HG03039 (cell line): Measurements from ENCODE around the gene NF2.

ENCODE experiments used
- ATAC-seq: cut with Tn5 transposase; IDR thresholded peaks from one replicate; pipeline ENCODE4 v1.9.1; 2021; ENCODE audit warnings: mild to moderate bottlenecking, moderate library complexity; ENCODE audit not compliant: unreplicated experiment

Gene NF2

DNA sequence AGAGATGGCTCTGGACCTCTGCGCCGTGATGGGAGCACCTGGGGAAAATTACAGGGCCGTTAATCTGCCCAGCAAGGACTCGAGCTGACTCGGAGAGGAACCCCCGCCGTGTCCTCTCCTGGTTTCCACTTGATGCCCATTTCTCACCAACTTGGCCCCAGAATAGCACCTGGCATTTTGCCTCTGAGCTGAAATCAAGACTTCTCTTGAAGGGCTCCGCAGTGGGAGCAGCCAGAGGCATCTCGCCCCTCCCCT, 97.4 kb downstream of the NF2 start:
- ATAC-seq: no peak

DNA sequence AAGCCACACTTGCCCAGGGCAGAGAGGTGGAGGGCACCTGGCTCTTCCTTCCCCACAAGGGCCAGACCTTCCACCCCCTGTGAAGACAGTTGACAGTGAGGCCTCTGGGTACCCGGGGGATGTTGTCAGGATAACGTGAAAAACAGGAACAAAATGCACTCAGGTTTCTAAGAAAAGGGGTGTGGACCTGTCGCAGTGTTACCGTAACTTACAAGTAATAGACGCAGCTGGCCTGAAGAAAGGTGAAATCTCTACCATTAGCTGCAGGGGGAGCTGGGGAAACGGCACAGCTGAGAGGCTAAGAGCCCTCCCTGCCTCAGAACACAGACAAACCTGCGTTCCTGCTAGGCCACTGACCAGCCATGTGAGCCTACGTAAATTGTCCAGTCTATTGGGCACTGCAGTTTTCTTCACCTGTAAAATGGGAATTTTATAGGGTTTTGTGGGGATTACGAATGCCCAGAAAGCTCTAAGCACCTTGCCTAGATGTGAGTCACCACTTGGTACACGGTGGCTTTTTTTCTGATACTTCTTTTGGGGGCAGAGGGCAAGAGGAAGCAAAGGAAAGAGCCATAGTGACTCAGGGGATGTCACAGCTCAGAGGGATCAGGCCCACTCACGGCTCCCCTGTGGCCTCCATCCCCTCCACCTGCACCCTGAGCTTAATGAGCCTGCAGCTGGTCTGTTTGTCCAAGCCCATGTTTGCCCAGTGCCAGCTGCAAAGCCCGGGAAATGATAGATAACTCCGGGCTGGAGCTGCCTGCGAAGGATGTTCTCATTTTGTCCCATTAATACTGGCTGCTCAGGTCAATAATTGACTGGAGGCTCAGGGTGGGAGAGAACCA, 97.9 kb downstream of the NF2 start:
- no peak for ATAC-seq

GRCh38 chr22:29702000-29702930, 98.8 kb downstream of the NF2 start:
- ATAC-seq: no peak

DNA sequence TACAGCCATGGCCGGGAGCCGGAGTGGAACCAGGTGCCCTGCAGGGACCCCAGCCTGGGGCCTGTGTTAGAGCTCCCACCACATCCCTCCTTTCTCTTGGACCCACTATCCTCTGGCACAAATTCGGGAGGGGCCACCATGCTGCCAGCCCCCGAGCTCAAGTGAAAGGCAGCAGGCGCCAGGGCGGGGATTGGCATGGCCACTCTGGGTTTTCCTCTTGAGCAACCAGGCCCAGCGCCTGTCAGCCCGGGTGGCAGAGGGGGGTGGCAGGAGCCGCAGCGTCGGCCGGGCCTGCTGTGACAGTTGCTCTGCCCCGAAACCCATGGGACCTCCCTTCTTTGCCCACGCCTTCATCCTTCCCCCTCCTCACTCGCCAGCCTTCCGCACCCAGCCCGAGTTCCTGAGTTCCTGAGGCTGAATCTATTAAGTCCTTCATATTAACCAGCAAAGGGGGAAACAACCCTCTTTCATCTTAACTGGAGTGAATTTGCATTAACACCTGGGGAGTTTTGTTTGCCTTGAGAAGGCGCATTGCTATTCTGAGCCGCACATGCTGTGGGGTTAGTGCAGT, 99.6 kb downstream of the NF2 start:
- ATAC-seq: no peak

DNA sequence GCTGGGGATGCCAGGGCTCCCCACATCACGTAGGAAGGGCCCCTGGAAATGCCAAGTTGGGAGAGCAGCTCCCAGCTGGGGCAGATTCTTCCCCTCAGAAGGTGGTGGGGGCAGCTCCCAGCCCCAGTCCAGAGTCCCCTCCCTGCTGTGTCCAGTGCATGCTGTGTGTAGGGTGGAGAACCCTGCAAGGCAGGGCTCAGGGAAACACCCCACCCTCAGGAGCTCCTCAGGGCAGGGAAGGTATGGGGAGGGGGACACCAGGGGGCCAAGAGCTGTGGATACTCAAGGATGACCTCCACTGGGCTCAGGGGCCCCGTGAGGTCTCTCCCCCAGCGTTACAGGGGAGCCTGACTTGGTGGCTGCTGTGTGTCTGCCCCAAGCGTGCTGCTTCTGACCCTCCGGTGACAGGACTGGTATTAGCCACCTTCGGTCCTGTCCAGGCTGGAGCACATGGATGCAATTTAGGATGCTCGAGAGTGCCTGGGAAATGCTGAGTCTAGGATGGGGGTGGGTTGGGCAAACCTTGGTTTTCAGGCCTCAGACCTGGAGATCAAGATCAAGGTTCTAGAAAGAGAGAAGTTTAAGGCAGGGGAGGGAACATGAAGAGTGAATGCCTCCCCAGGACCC, 100.2 kb downstream of the NF2 start:
- no peak for ATAC-seq

DNA sequence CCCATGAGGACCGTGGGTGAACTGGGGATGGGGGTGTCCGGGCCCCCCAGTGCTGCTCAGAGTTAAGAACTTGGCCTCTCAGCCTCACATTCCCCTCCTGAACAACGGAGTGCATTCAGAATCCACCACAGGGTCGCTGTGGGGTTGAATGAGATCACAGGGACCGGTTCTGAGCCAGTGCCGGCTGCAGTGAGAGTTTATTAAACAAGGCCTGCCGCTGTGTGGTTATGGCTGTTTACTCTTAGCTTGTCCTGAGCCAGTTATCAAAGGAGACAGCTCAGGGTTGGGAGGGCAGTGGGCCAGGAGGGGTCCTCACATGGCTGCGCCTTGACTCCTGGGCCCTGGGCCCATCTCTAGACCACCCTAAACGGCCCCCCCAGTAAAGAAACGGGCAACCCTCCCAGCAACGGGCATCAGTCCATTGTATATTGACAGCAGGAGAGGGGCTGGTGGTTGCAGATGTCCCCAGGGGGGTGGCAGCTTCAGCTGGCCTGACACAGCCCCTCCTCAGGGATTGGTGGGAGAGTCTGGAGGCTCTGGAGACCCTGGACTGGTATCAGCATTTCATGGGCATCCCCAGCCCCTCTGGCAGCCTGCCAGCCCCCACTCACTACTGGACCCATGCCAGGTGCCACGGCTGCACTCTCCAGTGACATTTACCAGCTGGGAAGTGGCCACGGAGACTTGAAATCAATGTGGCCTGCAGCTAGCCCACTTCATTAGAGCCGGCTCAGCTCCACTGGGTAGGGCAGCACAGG, 101.3 kb downstream of the NF2 start:
- ATAC-seq: no peak

- ATAC-seq: no peak
Measured at GRCh38 chr22:29705651-29706050, 102.2 kb downstream of the NF2 start.

- no peak for ATAC-seq
Measured at GRCh38 chr22:29706486-29706885, 103.1 kb downstream of the NF2 start.

DNA sequence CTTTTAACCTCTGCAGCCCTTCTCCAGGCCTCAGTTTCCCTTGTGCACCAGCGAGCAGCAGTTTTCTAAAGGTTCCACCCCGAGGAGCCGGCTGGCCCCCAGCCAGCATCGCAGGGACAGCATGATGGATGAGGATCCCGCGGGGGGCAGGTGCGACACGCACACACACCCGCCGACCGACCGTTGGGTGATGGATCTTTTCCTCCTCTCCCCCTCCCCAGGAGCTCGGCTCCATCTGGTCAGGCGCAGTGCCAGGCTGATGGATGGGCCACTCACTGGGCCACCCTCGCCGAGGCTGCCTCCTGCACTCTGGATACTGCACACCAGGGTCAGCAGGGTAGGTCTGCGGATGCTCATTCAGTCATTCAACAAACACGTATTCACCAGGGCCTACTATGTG, 103.6 kb downstream of the NF2 start:
- ATAC-seq: no peak

DNA sequence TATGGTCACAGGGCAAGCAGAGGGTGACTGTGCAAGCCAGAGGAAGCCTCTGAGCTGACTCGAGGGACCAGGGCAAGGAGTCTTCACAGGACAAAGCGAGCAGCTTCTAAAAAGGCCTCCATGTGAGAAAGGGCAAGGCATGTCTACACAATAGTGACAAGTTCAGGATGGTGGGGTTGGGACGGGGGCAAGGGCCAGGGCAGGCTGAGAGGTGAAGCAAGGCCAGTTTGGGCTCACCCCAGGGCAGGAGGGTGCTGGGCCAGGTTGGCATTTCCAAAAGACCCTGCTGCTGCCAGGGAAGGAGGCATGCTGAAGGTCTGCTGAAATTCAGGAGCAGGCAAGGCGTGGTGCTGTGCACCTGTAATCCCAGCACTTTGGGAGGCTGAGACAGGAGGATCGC, 104.0 kb downstream of the NF2 start:
- no peak for ATAC-seq

GRCh38 chr22:29710193-29710592, 106.8 kb downstream of the NF2 start:
- ATAC-seq: no peak

GRCh38 chr22:29710922-29711593, 107.6 kb downstream of the NF2 start:
- ATAC-seq: no peak

GRCh38 chr22:29712119-29712518, 108.7 kb downstream of the NF2 start:
- no peak for ATAC-seq

DNA sequence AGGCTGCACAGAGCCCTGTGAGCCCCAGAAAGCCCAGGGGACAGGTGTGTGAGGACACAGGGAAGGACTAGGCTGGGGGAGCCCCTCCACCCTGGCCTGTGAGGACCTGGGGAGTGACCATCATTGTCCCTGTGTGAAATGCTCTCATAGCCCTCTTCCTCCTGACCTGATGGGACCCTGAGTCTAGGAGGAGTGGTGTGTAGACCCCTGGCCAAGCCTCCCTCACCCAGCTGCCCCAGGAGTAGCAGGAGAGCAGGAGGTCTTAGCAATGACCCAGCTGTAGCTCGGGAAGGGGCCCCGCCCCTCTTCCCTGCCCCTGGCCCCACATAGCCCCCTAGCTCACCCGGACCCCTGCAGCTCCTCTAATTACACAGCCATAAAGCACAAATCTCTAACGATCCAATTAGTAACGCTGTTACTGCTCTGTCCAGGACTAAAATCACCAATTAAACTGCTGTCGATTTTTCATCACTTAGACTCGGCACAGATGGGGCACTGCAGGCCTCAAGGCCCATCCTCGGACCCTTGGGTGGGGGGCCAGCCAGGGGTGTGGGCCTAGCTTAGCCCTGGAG, 109.8 kb downstream of the NF2 start:
- no peak for ATAC-seq

- ATAC-seq: no peak
Measured at GRCh38 chr22:29715240-29715639, 111.8 kb downstream of the NF2 start.

GRCh38 chr22:29715705-29716104, 112.3 kb downstream of the NF2 start:
- no peak for ATAC-seq

DNA sequence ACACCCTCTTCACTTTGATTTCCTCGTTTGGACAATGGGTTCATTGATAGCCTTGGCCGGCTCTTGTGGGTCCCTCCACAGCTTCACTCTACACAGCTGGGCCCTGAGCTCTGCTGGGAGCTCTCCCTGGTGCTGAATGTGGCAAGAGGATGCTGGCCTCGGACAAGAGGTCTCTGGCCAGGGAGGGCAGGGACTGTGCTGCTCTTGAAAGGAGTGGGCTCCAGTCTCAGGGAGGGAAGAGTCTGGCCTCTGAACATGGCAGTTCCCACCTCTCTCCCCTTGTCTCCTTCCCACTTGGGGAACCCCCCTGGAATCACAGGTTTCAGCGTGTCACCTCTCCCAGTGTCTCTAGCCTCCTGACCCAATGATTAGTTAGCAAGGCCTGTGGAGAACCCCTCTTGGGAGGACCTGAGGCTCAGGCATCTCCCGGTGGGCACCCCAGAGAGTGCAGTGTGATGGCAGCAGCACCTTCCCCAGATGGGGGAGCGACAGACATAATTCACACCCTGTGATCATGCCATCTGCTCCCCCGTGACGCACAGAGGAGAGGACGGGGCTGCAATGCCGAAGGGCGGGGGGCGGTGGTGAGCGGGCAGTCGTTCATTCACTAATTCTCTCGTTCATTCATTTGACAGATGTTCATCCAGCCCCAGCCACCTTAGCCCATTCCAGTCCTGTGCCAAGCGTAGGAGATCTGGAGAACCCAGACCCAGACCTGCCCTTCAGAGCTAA, 113.5 kb downstream of the NF2 start:
- ATAC-seq: no peak

DNA sequence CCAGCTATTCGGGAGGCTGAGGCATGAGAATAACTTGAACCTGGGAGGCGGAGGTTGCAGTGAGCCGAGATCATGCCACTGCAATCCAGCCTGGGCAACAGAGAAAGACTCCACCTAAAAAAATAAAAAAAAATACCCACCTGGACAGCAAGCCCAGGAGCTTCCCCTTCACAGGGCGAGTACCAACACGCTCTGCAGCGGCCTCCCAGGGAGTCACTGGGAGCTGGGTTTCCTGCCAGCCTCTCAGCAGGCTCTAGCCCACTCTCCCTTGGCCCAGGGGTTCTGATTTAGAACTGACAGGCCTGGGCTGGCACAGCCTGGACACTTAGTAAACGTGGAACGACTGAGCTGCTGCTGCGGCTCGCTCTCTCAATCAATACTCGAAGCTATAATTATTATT, 114.4 kb downstream of the NF2 start:
- ATAC-seq: no peak
